ENCODE results near the gene ACACB. TPM values are rescaled to one million over a fixed set of nuclear protein-coding genes. Genes with fewer than 3 reads are reported as not detected.

Gene ACACB
- polyA plus RNA-seq, 10 donors: 4.6 to 13.3 (median 7.9) TPM

DNA sequence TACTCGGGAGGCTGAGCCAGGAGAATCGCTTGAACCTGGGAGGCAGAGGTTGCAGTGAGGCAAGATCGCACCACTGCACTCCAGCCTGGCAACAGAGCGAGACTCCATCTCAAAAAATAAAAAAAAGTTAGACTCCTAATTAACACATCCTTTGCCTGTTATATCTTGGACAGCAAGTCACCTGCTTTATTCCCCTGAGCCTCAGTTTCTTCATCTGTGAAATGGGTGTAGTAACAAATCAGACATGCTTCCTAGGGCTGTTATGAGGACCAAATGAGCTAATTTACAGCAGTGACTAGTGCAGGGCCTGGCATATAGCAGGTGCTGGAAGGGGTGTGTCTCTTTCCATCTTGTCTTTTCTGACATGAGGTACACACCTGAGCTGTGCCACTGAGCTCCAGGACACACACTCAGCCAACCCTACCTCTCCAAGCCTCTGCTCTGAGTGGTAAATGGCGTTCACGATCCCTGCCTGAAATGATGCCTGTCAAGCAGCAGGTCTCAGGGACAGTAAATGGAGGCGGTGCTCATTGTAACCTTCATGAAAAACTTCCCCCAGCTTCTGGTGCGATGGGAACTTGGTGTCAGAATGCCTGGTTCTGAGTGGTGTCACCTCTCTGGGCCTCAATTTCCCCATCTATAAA is 161.0 kb downstream of the ACACB start:
- DNase-seq: no peak

DNA sequence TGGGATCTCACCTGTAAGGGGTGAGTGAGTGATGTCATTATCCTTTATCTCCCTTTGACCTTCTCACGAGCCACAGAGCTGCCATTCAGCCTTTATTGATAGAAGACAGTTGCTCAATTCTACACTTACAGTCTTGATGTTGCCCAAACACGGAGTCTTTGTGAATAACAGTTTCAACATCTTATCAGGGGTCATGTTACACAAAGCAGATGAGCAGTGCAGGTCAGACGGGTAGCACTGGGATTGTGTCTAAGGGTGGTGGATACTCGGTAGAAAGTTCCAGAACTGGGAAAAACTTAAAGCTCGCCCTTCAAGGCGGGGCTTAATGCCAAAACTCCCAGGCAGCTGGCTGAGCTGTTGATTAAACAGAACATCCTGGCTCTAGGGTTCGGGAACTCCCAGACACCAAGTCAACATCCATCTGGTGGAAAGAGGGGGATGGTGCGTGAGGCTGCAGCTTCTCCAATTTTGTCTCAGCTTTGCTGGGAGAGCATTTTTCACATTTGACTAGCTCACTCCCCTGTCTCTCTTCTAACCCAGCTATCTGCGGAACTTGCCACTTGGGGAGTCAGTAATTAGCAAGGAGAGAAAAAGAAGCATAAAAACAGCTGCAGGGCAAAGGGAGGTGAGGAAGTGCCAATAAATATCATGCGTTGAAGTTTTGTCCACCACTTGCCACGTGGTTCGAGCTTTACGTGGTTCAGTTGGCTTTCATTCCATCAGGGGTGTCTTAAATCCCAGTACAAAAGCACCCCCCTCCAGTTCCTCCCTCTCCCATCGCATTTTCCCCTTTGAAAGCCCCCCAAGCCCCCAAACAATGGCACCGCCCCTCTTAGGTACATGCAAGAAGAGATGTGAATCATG is 161.7 kb downstream of the ACACB start:
- DNase-seq: peak; percentile 38 to 80 (median 52)

DNA sequence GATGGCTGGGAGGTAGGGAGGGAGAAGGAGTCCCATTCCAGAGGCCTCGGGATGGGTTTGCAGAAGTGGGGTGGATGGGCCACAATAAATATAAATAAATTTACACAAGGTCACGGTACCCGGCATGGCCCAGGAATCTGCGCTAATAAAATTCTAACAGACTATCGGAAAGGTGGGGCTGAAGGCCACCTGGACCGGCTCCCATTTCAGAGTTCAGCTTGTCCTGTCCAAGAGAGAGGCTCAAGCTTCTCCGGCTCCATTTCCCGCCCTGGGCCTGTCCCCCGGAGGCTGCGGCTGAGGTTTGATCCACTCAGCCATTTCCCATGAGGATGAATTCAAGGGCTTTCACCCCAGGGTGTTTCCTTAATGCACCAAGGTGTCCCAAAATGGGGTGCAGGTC is 162.5 kb downstream of the ACACB start:
- no peak for DNase-seq

DNA sequence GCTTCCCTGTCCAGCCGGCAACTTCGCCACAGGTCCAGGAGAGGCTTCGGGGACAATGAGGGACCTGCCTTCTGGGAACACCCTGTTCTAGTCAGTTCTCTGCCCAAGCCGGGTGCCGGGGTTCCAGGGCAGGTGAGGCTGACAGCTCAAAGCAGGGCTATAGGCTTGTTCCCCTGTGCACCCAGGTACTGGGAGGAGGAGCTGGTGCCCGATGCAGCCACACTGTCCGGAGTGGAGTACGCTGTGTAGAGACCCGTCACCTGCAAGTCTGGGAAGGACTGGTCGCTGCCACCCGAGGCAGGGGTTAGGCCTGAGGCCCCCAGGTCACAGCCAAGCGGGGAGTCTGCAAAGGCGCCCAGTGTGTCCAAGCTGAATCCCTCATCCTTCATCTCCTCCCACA is 163.1 kb downstream of the ACACB start:
- no peak for DNase-seq

DNA sequence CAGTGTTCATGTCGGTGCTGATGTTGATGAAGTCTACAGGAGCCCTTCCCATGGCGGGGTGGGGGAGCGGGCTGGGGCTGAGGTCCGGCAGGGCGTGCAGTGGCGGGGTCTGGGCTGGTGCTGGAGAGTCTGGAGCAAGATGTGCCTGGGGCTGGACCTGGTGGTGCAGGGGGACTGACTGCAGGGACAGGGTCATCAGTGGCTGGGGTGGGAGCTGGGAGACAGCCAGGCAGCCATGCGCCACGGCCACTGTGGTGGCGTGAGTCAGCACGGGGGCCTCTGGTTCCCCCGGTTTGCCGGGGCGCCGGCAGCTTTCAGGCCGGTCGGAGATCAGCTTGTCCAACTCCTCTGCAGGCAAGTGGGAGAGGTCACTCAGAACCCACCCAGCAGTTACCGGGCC is 165.1 kb downstream of the ACACB start:
- DNase-seq: no peak

DNA sequence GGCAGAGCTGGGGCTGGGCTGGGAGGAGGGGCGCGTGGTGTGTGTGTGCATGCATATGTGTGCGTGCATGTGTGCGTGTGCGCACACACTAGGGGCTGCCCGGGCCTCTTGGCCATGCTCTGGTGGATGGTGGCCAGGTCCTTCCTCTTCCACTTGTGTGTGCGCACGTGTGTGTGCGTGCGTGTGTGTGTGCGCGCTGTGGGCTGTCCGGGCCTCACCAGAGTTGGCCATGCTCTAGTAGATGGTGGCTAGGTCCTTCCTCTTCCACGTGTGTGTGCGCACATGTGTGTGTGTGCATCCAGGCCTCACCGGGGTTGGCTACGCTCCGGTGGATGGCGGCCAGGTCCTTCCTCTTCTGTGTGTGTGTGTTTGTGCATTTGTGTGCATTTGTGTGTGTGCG is 168.0 kb downstream of the ACACB start:
- DNase-seq: no peak

DNA sequence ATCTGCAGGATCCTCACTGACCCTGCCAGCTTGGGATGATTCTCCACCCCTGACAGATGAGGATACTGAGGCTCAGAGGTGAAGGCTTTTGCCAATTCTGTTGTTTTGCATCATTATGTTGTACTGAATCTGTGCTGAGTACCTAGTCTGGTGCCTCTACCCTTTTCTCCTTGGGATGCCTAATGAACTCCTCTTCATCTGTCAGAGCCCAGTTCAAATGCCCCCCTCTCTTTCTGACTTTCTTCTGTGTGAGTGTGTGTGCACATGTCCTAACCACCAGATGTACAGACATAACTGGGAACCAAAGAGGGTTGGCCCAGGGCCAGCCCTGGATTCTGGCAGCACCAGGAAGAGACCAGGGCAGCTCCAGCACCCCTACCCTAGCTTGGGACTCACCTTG is 169.9 kb downstream of the ACACB start:
- no peak for DNase-seq

DNA sequence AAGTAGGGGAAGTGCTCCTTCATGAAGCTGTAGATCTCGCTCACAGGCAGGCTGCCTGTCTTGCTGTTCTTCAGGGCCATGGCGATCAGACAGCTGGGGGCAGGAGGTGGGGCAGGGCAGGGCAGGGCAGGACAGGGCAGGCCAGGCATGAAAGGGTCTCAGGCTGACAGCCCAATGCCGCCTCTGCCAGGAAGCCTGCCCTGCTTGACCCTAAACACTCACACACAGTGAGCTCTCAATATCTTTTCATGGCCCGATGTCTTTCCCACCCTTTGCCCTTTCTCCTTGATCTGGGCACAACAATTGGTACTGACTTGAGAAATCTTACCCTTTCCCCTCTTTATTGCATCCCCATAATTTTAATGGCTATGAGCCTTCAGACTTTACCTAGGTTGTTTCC is 170.3 kb downstream of the ACACB start:
- no peak for DNase-seq

DNA sequence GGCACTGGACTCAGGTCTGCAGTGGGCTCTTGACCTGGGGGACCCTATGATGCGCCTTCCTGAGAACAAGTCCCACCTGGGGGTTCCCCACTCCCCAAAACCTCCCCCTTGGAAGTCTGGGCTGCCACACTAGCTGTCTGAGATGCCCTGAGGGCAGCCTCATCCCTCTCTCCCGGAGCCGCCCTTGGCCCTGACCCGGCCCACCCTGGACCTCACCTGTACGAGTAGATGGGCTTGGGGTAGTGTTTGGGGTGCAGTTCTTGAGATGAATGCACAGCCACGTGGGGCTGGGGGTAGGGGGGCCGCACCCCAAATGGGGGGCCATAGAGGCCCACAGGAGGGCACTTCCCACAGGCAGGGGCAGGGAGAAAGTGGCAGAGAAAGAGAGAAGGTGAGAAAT is 170.8 kb downstream of the ACACB start:
- DNase-seq: no peak

DNA sequence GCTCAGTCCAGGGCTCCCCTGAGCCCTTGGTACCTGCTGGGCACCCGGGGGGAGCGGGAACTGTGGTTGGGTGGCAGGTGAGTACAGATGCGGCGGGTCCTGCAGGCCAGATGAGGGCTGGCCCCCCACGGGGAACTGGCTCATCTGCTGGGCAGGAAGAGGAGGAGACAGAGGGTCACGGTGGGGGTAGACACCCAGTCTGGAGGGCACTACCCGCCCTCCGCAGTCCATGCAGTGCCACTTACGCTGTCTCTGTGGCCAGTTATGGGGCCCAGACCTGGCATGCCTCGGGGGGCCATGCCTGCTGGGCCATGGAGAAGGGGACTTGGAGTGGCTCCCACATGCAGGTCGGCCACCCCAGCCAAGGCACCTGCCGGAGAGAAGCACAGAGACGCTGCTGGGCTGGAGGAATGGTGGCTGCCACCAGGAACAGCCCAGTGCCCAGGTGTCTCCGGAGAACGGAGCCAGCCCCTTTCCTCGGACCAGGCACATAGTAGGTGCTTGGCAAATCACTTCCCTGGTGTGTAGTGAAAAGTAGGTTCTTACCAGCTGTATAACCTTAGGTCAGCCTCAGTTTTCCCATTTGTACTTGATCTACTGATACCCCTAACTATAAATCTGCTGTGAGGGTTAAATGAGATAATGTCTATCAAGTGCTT is 171.6 kb downstream of the ACACB start:
- DNase-seq: no peak

DNA sequence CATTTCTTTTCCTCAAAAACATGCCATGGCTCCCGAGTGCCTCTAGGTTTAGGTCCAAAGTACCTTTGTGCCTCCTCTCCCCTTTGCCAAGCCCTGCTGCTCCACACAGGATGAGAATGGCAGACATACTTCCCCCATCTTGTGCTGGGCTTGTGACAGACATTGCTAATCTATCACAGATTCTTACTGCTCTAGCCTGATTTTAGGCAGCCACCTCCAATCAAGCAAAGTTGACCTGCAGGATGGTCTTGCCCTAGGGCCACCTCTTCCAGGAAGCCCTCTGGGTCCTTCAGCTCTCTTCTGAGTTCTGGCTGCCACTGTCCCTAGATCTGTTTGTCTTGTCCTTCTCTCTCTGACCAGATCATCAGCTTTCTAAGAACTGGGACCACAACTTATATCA is 172.2 kb downstream of the ACACB start:
- DNase-seq: no peak

DNA sequence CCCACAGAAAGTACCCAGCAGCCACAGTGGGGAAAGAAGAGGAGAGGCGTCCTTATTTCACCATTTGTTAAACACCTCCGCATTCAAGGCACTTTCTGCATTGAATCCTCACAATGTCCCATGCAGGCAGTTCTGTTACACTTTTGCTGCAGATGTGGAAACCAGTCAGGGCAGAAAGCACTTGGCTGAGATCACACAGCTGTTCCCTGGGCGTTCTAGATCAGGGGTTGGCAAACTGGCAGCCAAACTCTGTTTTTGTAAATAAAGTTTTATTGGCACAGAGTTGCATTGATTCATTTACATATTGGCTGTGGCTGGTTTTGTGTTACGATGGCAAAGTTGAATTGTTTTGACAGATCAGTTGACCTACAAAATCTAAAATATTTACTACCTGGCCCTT is 172.6 kb downstream of the ACACB start:
- no peak for DNase-seq

DNA sequence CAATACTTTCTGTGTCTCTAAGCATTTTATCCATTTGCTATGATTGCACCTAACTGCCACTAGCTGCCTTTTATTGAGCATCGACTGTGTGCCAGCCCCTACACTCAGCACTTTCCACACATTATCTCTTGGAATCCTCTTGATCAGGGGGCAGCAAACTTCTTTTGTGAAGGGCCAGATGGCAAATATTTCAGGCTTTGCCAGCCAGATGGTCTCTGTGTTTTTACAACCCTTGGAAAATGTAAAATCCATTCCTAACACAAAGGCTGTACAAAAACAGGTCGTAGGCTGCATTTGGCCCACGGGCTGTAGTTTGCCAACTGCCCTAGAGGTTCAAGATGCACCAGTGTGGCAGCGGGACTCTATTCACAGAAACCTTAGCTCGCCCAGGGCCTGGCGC is 173.2 kb downstream of the ACACB start:
- no peak for DNase-seq

DNA sequence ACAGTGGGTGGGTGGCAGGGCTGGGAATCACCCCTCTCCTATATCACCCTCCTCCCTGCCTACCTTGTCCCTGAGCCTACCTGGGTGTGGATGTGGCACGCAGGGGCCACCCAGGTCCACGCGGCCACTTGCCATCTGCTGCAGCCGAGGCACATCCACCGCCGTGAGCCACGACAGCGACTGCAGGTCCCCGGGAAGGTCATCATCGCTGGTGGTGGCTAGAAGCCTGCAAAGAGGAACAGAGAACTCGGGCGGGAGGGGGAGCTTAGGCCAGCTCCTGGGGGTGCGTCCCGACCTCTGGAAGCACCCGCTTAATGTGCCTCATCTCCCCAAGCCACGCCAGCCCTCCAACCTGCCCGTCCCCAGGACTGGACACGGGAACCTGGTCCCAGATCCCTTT is 173.7 kb downstream of the ACACB start:
- no peak for DNase-seq

DNA sequence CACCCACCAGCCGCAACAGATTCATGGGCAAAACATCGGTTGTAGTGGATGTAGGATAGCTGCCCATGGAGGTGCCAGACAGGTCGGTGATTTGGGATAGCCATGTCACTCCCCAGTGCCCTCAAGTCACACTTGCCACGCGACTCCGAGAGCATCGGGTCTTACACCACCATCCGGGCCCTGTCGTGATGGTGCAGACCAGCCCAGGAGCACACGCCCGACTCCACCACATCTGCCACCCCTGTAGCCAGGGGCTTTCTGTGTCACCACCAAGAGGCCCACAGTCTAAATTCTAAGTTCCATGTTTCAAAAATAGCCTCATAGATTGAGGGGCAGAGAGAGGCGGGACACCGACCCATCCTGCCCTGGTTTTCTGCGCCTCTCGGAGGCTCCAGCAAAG is 174.7 kb downstream of the ACACB start:
- DNase-seq: no peak

DNA sequence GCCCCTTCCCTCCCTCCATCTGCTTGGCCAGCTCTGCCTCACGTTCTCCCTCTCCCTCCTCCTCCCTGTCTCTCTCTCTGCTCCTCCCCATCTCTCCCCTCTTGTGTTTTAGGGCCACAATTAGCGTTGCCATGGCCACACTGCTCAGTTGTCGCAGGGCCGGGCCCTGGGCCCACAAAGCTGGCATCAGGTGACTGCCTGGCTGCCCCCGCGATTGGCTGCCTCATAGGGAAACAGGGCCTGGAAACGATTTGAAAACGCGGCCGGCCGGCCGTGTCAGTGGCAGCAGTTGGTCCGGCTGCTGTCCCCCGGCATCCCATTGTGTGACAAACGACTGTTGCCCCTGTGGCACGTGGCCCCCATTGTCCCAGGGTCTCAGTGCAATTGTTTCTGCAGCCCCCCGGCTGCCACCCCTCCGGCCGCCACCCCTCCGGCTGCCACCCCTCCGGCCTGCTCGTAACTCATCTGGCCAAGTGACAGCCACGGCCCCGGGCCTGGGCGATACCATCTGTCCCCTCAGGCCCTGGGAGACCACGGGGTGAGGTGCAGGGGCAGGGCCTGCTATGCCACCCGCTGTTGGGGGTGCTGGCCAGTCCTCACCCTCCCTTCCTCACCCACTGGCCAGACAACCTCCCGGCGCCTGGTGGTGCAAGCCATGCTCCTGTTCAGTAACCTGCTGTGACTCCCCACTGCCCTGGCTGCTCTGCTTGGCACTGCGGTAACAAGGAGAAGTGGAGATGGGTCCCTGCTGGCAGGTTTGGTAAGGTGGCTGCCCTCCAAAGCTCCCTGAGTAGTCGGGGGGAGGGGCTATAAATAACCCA is 175.3 kb downstream of the ACACB start:
- peak; percentile 45 to 88 (median 69) for DNase-seq

DNA sequence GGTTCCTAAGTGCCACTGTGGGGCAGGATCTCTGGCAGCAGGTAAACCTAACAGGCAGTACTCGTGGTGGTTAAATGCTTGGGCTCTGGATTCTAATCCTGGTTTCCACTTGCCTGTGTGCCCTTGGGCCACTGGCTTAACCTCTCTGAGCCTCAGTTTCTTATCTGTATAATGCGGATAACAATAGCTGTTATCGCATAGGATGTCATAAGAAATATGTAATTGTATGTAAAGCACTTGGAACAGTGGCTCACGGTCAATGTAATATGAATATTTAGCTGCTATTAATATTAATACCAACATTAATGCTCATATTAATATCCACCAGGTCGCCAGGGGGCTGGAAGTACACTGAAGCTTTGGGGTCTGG is 175.9 kb downstream of the ACACB start:
- DNase-seq: no peak

DNA sequence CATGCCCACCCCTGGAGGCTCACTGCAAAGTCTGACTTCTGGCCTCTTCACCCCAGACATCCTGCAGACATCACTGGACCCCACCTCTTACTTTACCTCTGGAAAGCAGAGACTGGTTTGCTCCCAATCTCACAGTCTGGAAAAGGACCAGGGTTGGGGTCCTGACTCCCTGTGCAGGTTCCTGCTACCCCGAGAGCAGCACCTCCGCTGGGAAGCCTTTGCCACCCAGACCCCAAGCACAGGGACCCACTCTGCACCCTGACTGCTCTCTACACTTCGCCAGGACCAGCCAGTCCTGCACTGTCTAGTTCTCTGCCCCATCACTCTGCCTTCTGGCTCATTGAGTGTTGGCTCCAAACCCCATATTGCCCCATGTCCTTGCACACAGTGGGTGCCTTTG is 176.7 kb downstream of the ACACB start:
- no peak for DNase-seq

DNA sequence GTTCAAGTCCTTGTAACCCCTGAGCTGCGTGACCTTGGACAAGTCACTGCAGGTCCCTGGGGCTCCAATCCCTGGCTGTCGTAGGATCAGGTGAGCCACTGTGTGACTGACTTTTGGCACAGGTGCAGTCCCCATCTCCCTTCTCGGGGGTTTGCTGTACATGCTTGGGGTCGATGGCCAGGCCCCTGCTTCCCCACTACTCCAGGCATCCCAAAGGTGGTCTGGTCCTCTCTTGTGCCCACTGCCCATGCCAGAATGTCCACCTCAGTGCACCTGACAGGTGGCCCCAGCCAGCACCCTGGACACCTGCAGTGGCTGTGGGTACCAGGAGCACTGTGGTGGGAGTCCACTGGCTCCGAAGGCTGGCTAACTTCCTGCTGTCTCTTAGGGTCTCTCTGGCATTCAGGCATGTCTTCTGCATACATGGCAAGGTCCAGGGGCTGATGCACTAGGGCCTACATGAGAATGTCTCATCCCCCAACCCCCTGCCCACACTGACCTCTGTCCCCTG is 178.0 kb downstream of the ACACB start:
- DNase-seq: no peak

DNA sequence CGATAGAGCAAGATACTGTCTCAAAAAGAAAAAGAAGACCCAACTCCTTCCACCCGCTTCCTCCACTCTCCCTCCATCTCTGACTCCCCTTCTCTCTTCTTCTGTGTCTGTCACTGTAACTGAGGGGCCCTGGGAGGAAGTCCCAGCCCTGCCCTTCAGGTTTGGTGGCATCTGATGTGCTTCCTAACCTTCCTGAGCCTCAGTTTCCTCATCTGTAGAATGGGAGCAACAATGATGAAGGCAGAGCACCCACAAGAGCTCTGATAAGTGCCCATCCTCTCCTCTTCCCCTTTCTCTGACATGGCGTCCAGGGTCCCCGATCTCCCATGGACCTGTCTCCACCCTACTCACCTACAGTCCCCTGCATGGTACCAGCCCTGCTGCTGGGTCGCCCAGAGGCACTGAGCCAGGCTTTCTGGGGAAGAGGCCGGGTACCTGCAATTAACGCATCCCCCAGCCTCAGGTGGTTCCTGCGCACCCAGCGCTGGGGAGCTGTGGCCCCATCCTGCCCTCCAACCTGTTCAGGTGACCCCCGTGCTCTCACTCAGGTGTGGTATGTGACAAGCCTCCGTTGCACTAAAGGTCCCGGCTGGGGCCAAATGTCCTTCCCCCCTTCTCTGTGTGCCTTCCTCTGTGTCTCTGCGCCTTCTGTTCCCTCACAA is 179.5 kb downstream of the ACACB start:
- no peak for DNase-seq

DNA sequence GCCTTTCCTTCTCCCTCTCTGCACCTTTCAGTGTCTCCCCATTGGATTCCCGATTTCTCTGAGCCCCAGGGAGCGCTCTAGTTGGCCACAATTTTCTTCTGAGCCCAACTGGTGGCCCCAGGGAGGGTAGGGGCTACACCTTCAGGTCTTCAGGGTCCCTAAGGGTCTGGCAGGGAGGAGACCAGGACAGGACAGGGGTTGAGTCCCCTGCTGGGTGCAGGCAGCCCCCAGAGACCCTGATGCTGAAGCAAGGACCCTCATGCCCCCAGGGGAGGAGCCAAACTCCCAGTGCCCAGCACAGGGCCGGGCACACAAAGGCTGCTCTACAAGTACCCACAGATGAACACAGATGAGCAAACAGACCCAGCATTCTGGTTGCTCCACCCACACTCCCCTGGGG is 180.0 kb downstream of the ACACB start:
- no peak for DNase-seq

Data from muscle of back (tissue), 11 donors.